HepG2 (cell line): ENCODE measurements around the gene ZBTB48. TPM values are rescaled to one million over a fixed set of nuclear protein-coding genes. Genes with fewer than 3 reads are reported as not detected.

Experiments
- EED ChIP-seq: sonication (generic); formaldehyde crosslinking; IDR thresholded peaks from 2 replicates; pipeline ENCODE4 v1.5.0; 2020; ENCODE audit warnings: mild to moderate bottlenecking, missing genetic modification reagents
- GFI1 ChIP-seq: sonication (generic); formaldehyde crosslinking; IDR thresholded peaks from 2 replicates; pipeline ENCODE4 v1.5.0; 2020; ENCODE audit warnings: missing genetic modification reagents, mild to moderate bottlenecking, borderline replicate concordance
- MTERF4 ChIP-seq: sonication (generic); formaldehyde crosslinking; IDR thresholded peaks from 2 replicates; pipeline ENCODE4 v1.8.0; 2023; ENCODE audit warnings: mild to moderate bottlenecking, missing genetic modification reagents
- MTF2 ChIP-seq: sonication (generic); formaldehyde crosslinking; IDR thresholded peaks from 2 replicates; pipeline ENCODE4 v1.5.0; 2020; ENCODE audit warnings: missing genetic modification reagents, borderline replicate concordance
- MXI1 ChIP-seq: IDR thresholded peaks from 3 replicates; pipeline ENCODE4 v1.6.1; 2012; ENCODE audit warnings: low read depth, low read length, inconsistent platforms, borderline replicate concordance
- PCBP2 ChIP-seq: fragments of 200-400 bp; formaldehyde crosslinking; optimal IDR thresholded peaks from 2 replicates; pipeline ENCODE3; 2018; ENCODE audit warnings: low read length, low read depth; ENCODE audit not compliant: poor library complexity, severe bottlenecking
- SNAI1 ChIP-seq: sonication (generic); formaldehyde crosslinking; IDR thresholded peaks from 2 replicates; pipeline ENCODE4 v1.5.0; 2020; ENCODE audit warnings: mild to moderate bottlenecking, missing genetic modification reagents, borderline replicate concordance
- YEATS2 ChIP-seq: sonication (generic); formaldehyde crosslinking; IDR thresholded peaks from 2 replicates; pipeline ENCODE4 v1.4.0; 2020; ENCODE audit warnings: missing genetic modification reagents, borderline replicate concordance
- ZBTB42 ChIP-seq: sonication (generic); formaldehyde crosslinking; IDR thresholded peaks from 2 replicates; pipeline ENCODE4 v1.5.0; 2020; ENCODE audit warnings: mild to moderate bottlenecking, missing genetic modification reagents
- ZNF33A ChIP-seq: sonication (generic); formaldehyde crosslinking; IDR thresholded peaks from 2 replicates; pipeline ENCODE4 v1.5.1; 2020; ENCODE audit warnings: missing genetic modification reagents, mild to moderate bottlenecking, moderate library complexity, borderline replicate concordance
- ZNF441 ChIP-seq: sonication (generic); formaldehyde crosslinking; IDR thresholded peaks from 2 replicates; pipeline ENCODE4 v1.7.0; 2021; ENCODE audit warnings: missing genetic modification reagents, borderline replicate concordance
- ZNF451 ChIP-seq: sonication (generic); formaldehyde crosslinking; IDR thresholded peaks from 2 replicates; pipeline ENCODE4 v1.5.0; 2020; ENCODE audit warnings: mild to moderate bottlenecking, missing genetic modification reagents
- ZNF543 ChIP-seq: sonication (generic); formaldehyde crosslinking; IDR thresholded peaks from 2 replicates; pipeline ENCODE4 v1.4.0; 2020; ENCODE audit warnings: mild to moderate bottlenecking, missing genetic modification reagents
- polyA plus RNA-seq, 8 experiments: library from polyadenylated mRNA; depleted of rRNA in 3 of 8; stranded (reverse) in 7 of 8; unstranded in 1 of 8; fragments of >200 nt; fragmentation: Illumina TruSeq in 4 of 8; extraction: Trizol in 4 of 8; gene quantifications; 2 replicates each; pipeline versions ENCODE4 v1.2.1 to v1.2.3, GENCODE V29; 2011 to 2016; ENCODE audit warnings: low read depth in 4 of 8, missing spikeins in 1 of 8, mixed read lengths in 1 of 8; ENCODE audit not compliant: insufficient read depth in 1 of 8
- total RNA-seq, 5 experiments: library from RNA; depleted of rRNA; stranded (reverse); fragments of >200 nt; fragmentation: Illumina TruSeq; extraction: Trizol; gene quantifications; 2 replicates each; pipeline ENCODE4 v1.2.3, GENCODE V29; 2016; ENCODE audit warnings: low read depth in 1 of 5
- TF ChIP-seq, protein P1 (sequence below): IDR thresholded peaks from 2 replicates; pipeline ENCODE4 v1.6.1; 2016; ENCODE audit warnings: control low read depth
- TF ChIP-seq, protein P2 (sequence below): sonication (generic); formaldehyde crosslinking; IDR thresholded peaks from 2 replicates; pipeline ENCODE4 v1.4.0; 2020; ENCODE audit warnings: missing genetic modification reagents, borderline replicate concordance
- TF ChIP-seq, protein P3 (sequence below): sonication (generic); formaldehyde crosslinking; IDR thresholded peaks from 2 replicates; pipeline ENCODE4 v1.4.0; 2020; ENCODE audit warnings: missing genetic modification reagents
- TF ChIP-seq, protein P4 (sequence below): sonication (generic); formaldehyde crosslinking; IDR thresholded peaks from 2 replicates; pipeline ENCODE4 v1.4.0; 2020; ENCODE audit warnings: missing genetic modification reagents, borderline replicate concordance
- TF ChIP-seq, protein P5 (sequence below): sonication (generic); formaldehyde crosslinking; IDR thresholded peaks from 2 replicates; pipeline ENCODE4 v1.8.0; 2022; ENCODE audit warnings: low read depth, missing genetic modification reagents

ZBTB48 gene
- total and polyA plus RNA-seq, 2 of the 13 experiments (the other 11 are each of a cell fraction or from before 2014, with no cell fraction given): 13.0 to 17.1 TPM

- TF ChIP-seq, protein P1, sequence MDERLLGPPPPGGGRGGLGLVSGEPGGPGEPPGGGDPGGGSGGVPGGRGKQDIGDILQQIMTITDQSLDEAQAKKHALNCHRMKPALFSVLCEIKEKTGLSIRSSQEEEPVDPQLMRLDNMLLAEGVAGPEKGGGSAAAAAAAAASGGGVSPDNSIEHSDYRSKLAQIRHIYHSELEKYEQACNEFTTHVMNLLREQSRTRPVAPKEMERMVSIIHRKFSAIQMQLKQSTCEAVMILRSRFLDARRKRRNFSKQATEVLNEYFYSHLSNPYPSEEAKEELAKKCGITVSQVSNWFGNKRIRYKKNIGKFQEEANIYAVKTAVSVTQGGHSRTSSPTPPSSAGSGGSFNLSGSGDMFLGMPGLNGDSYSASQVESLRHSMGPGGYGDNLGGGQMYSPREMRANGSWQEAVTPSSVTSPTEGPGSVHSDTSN (CRISPR knock-in tag): no peak
- TF ChIP-seq, protein P2, sequence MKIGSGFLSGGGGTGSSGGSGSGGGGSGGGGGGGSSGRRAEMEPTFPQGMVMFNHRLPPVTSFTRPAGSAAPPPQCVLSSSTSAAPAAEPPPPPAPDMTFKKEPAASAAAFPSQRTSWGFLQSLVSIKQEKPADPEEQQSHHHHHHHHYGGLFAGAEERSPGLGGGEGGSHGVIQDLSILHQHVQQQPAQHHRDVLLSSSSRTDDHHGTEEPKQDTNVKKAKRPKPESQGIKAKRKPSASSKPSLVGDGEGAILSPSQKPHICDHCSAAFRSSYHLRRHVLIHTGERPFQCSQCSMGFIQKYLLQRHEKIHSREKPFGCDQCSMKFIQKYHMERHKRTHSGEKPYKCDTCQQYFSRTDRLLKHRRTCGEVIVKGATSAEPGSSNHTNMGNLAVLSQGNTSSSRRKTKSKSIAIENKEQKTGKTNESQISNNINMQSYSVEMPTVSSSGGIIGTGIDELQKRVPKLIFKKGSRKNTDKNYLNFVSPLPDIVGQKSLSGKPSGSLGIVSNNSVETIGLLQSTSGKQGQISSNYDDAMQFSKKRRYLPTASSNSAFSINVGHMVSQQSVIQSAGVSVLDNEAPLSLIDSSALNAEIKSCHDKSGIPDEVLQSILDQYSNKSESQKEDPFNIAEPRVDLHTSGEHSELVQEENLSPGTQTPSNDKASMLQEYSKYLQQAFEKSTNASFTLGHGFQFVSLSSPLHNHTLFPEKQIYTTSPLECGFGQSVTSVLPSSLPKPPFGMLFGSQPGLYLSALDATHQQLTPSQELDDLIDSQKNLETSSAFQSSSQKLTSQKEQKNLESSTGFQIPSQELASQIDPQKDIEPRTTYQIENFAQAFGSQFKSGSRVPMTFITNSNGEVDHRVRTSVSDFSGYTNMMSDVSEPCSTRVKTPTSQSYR: peak; percentile 61; the same call in 1 of the 2 replicates
- 0 out of 2 replicates have a peak, but pooled peaks have one; percentile 12 for TF ChIP-seq ZNF543 (CRISPR knock-in tag)
- TF ChIP-seq GFI1 (CRISPR knock-in tag): no peak
- TF ChIP-seq PCBP2: no peak
- TF ChIP-seq ZNF441: no peak
- no peak for TF ChIP-seq MTERF4 (CRISPR knock-in tag)
- no peak for TF ChIP-seq ZNF451
- no peak for TF ChIP-seq EED (CRISPR knock-in tag)
- TF ChIP-seq, protein P3, sequence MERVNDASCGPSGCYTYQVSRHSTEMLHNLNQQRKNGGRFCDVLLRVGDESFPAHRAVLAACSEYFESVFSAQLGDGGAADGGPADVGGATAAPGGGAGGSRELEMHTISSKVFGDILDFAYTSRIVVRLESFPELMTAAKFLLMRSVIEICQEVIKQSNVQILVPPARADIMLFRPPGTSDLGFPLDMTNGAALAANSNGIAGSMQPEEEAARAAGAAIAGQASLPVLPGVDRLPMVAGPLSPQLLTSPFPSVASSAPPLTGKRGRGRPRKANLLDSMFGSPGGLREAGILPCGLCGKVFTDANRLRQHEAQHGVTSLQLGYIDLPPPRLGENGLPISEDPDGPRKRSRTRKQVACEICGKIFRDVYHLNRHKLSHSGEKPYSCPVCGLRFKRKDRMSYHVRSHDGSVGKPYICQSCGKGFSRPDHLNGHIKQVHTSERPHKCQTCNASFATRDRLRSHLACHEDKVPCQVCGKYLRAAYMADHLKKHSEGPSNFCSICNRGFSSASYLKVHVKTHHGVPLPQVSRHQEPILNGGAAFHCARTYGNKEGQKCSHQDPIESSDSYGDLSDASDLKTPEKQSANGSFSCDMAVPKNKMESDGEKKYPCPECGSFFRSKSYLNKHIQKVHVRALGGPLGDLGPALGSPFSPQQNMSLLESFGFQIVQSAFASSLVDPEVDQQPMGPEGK: peak; percentile 77; the same call in 1 of the 2 replicates
- no peak for TF ChIP-seq MXI1
- TF ChIP-seq, protein P4, sequence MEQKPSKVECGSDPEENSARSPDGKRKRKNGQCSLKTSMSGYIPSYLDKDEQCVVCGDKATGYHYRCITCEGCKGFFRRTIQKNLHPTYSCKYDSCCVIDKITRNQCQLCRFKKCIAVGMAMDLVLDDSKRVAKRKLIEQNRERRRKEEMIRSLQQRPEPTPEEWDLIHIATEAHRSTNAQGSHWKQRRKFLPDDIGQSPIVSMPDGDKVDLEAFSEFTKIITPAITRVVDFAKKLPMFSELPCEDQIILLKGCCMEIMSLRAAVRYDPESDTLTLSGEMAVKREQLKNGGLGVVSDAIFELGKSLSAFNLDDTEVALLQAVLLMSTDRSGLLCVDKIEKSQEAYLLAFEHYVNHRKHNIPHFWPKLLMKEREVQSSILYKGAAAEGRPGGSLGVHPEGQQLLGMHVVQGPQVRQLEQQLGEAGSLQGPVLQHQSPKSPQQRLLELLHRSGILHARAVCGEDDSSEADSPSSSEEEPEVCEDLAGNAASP (CRISPR knock-in tag): no peak
- TF ChIP-seq ZBTB42 (CRISPR knock-in tag): no peak
- TF ChIP-seq MTF2 (CRISPR knock-in tag): peak; percentile 16; the same call in 1 of the 2 replicates
- no peak for TF ChIP-seq ZNF33A (CRISPR knock-in tag)
- no peak for TF ChIP-seq YEATS2 (CRISPR knock-in tag)
- TF ChIP-seq SNAI1 (CRISPR knock-in tag): no peak
- TF ChIP-seq, protein P5, sequence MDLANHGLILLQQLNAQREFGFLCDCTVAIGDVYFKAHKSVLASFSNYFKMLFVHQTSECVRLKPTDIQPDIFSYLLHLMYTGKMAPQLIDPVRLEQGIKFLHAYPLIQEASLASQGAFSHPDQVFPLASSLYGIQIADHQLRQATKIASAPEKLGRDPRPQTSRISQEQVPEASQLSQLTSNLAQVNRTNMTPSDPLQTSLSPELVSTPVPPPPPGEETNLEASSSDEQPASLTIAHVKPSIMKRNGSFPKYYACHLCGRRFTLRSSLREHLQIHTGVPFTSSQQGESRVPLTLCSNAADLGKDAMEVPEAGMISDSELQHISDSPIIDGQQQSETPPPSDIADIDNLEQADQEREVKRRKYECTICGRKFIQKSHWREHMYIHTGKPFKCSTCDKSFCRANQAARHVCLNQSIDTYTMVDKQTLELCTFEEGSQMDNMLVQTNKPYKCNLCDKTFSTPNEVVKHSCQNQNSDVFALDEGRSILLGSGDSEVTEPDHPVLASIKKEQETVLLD (CRISPR knock-in tag): peak; percentile 71
Observed at GRCh38 chr1:6614019-6614928, 34.5 kb downstream of the ZBTB48 start (continued).
